ENCODE data around the gene JMJD7.

Gene JMJD7

DNA sequence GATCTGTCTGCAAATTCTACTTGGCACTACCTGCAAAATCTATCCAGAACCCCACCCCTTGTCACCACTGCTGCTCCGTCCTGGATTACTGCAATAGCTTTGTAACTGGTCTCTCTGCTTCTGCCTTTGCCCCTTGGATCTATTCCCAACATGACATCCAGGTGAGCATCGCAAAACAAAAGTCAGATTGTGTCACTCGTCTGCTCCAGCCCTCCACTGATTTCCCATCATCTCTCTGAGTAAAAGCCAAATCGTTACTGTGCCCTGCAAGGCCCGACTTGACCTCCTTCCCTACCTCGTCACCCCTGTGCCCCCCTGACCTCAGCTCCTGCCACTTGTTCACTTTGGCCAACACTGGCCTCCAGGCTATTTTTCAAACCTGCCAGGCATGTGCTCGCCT, 56.6 kb downstream of the JMJD7 start:
- DNase-seq (ENCODE audit: low spot score): no peak

DNA sequence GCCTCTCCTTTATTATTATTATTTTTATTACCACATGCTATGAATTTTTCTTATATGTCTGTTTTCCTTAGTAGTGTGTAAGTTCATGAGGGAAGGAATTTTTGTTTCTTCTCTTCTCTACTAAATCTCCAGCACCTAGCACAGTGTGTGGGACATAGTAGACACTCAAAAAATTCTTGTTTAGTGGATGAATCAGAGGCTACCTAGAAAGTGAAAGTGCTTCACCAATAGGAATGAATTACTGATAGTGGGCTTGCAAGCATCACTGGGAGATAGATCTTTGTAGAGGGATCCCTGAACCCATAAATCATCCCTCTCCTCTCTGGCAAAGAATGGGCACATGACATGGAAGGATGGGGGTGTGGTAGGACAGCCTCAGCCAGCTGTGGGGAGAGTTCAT, 57.4 kb downstream of the JMJD7 start:
- no peak for DNase-seq (ENCODE audit: low spot score)

DNA sequence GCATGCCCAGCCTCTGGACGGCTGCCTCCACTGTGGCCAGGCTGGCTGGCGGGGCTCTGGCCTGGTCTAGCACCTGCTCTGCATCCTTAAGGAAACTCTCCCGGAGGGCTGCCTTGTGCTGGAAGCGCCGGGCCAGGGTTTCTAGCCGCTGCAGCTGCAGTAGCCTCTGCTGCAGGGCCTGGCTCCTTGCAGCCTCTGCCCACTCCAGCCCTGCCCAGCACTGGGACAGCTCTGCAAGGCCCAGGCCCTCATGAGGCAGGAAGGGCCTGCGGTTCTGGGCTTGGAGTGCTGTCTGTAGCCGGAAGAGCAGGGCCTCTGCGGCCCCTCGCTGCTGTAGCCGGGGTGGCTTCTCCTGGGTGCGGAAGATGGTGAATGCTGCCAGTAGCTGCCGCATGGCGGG, 57.9 kb downstream of the JMJD7 start:
- no peak for DNase-seq (ENCODE audit: low spot score)

DNA sequence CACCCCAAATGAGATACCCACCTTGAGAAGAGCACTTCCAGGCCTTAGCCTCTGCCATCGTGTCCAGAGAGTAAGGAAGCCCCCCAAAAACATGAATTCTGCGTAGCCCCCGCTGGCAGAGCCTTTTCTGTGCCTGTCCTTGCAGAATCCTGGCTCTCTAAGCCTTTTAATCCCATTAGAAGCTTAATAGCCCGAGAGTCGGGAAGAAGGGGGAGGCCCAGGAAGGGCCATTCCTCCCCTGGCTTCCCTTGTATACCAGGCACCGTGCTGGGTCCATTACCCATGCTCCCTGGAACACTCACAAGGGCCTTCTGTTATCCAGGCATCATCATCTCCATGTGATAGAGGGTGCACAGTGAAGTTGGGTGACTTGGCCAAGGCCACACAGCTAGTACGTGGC, 58.8 kb downstream of the JMJD7 start:
- DNase-seq (ENCODE audit: low spot score): no peak

DNA sequence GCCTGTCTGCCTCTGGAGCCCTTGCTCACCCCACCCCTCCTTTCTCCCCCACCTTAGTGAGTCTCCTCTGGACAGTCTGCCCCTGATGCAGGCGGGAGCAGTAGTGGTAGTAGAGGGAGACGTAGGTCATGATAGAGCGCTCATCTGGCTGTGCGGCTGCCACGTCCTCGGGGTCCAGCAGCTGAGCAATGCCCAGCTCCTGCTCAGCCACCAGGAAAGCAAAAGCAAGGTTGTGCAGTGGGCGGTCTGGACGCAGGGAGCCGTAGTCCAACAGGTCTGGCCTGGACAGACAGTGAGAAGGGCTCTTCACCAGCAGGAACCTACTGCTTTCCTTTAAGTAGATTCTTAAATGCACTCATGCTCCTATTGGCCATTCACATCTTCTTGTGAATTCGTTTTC, 59.3 kb downstream of the JMJD7 start:
- no peak for DNase-seq (ENCODE audit: low spot score)

All from LoVo (cell line).